ENCODE results near the gene ARL14.

DNA sequence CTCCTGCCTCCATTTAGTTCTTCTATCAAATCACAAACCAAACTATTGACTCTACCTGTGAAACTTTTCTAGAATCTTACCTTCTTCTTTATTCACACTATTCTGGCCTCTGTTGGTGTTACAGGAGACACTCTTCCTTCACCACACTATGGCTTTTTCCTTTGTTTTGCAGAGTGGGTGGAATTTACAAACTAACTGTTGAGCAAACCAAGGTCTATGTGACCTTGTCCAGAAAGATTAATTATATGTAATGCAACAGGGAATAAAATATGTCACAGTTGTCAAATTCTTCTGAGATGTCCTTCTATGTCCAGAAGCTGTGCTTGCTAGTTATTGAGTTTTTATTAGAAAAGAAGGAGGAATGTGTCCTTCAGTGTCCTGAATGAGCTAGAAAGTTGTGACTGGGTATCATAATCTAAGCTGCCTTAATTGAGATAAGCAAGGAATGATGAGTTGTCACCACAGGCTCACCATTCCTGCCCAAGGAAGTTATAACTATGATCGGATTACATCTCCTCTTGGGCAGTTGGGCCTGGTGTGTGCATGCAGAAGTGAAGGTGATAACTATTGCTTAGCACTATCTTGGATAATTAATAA lies 21.7 kb downstream of the ARL14 start:
- TF ChIP-seq, protein P1, sequence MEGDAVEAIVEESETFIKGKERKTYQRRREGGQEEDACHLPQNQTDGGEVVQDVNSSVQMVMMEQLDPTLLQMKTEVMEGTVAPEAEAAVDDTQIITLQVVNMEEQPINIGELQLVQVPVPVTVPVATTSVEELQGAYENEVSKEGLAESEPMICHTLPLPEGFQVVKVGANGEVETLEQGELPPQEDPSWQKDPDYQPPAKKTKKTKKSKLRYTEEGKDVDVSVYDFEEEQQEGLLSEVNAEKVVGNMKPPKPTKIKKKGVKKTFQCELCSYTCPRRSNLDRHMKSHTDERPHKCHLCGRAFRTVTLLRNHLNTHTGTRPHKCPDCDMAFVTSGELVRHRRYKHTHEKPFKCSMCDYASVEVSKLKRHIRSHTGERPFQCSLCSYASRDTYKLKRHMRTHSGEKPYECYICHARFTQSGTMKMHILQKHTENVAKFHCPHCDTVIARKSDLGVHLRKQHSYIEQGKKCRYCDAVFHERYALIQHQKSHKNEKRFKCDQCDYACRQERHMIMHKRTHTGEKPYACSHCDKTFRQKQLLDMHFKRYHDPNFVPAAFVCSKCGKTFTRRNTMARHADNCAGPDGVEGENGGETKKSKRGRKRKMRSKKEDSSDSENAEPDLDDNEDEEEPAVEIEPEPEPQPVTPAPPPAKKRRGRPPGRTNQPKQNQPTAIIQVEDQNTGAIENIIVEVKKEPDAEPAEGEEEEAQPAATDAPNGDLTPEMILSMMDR (optimal IDR thresholded peaks at IDR 0.05 in 1 of 3, IDR thresholded peaks at IDR 0.05 in 1 of 3, conservative IDR thresholded peaks at IDR 0.05 in 1 of 3; ENCODE audit: extremely low read depth in 1 of 3, insufficient read depth in 2 of 3, low read length in 3 of 3), result no peak
- no peak for TF ChIP-seq EZH2 (IDR thresholded peaks at IDR 0.05; ENCODE audit: low read length)
